Measurements from ENCODE around the gene ELOB. TPM values are rescaled to one million over a fixed set of nuclear protein-coding genes. Genes with fewer than 3 reads are reported as not detected.

ELOB gene
- total RNA-seq, 1 donor from 2014 or later = 946 TPM

- FAIRE-seq (no peak), DNase-seq (ENCODE audit: low read depth) (no peak)
- no peak overlapping the region for H3K4me3 ChIP-seq (ENCODE audit: low read depth, low read length)
- H3K36me3 ChIP-seq (ENCODE audit: control insufficient read depth, insufficient read depth, low read length) = no peaks in the 10 kb centered on the region
- no peaks in the 10 kb centered on the region for H3K27me3 ChIP-seq (ENCODE audit: control insufficient read depth, insufficient read depth, low read length)
- no peak for TF ChIP-seq CTCF (IDR thresholded peaks at IDR 0.05; ENCODE audit: insufficient read depth, low read length, severe bottlenecking)
Measured at GRCh38 chr16:2745116-2745890, 31.8 kb downstream of the ELOB start.

- DNase-seq (ENCODE audit: low read depth) = no peak
- TF ChIP-seq CTCF (IDR thresholded peaks at IDR 0.05; ENCODE audit: insufficient read depth, low read length, severe bottlenecking) = no peak
- FAIRE-seq = no peak
- H3K4me3 ChIP-seq (ENCODE audit: low read depth, low read length) = no peak overlapping the region
- no peaks in the 10 kb centered on the region for H3K27me3 ChIP-seq (ENCODE audit: control insufficient read depth, insufficient read depth, low read length)
- H3K36me3 ChIP-seq (ENCODE audit: control insufficient read depth, insufficient read depth, low read length) = no peaks in the 10 kb centered on the region
Measured at GRCh38 chr16:2744711-2745110, 32.4 kb downstream of the ELOB start.

GRCh38 chr16:2743007-2743810, 33.9 kb downstream of the ELOB start:
- no peak for DNase-seq (ENCODE audit: low read depth)
- no peak for TF ChIP-seq CTCF (IDR thresholded peaks at IDR 0.05; ENCODE audit: insufficient read depth, low read length, severe bottlenecking)
- no peak for FAIRE-seq
- no peaks in the 10 kb centered on the region for H3K27me3 ChIP-seq (ENCODE audit: control insufficient read depth, insufficient read depth, low read length)
- H3K4me3 ChIP-seq (ENCODE audit: low read depth, low read length) = no peak overlapping the region
- H3K36me3 ChIP-seq (ENCODE audit: control insufficient read depth, insufficient read depth, low read length) = no peaks in the 10 kb centered on the region

GRCh38 chr16:2742323-2743006, 34.6 kb downstream of the ELOB start:
- FAIRE-seq (no peak), DNase-seq (ENCODE audit: low read depth) (no peak)
- Histone ChIP-seq H3K36me3 (ENCODE audit: control insufficient read depth, insufficient read depth, low read length) (no peaks in the 10 kb centered on the region), H3K27me3 (ENCODE audit: control insufficient read depth, insufficient read depth, low read length) (no peaks in the 10 kb centered on the region), H3K4me3 (ENCODE audit: low read depth, low read length) (no peak overlapping the region)
- TF ChIP-seq CTCF (IDR thresholded peaks at IDR 0.05; ENCODE audit: insufficient read depth, low read length, severe bottlenecking) = no peak

- Histone ChIP-seq H3K36me3 (ENCODE audit: control insufficient read depth, insufficient read depth, low read length) (no peaks in the 10 kb centered on the region), H3K27me3 (ENCODE audit: control insufficient read depth, insufficient read depth, low read length) (no peaks in the 10 kb centered on the region), H3K4me3 (ENCODE audit: low read depth, low read length) (no peak overlapping the region)
- FAIRE-seq = no peak
- DNase-seq (ENCODE audit: low read depth) = no peak
- no peak for TF ChIP-seq CTCF (IDR thresholded peaks at IDR 0.05; ENCODE audit: insufficient read depth, low read length, severe bottlenecking)
Measured at GRCh38 chr16:2741168-2741567, 35.9 kb downstream of the ELOB start.
